ENCODE data around the gene TRAK1. TPM values are rescaled to one million over a fixed set of nuclear protein-coding genes. Genes with fewer than 3 reads are reported as not detected.

Gene TRAK1
- total RNA-seq, 1 donor from 2014 or later: 58.4 TPM

DNA sequence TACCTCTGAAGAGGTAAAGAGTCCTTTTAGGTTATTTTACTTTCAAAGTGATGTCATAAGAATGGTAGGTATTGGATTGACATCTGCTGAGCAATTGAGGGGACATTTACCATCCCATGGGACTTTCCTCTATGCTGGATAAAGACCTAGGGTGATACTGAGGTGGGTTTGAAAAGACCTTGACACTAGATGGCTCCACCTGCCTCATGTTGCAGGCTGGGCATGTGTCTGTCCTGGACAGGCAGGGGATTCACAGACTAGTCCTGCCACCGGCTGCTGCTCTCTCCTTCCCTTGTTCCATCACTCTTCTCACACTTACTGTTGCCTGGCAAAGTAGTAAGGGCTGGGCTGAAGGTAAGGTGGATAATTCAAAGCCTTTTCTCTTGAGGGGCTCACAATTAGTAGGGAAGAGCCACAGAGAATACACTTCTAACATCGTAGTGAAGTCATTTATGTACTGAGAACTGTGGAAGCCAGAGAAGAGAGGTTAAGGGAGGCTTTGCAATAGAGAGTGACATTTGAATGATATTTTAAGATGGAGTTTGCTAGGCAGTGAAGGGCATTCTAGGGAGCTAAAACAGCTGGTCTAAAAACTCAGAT is 27.7 kb downstream of the TRAK1 start:
- peak; percentile 82 for ATAC-seq (ENCODE audit: low read depth)
- TF ChIP-seq, protein P1, sequence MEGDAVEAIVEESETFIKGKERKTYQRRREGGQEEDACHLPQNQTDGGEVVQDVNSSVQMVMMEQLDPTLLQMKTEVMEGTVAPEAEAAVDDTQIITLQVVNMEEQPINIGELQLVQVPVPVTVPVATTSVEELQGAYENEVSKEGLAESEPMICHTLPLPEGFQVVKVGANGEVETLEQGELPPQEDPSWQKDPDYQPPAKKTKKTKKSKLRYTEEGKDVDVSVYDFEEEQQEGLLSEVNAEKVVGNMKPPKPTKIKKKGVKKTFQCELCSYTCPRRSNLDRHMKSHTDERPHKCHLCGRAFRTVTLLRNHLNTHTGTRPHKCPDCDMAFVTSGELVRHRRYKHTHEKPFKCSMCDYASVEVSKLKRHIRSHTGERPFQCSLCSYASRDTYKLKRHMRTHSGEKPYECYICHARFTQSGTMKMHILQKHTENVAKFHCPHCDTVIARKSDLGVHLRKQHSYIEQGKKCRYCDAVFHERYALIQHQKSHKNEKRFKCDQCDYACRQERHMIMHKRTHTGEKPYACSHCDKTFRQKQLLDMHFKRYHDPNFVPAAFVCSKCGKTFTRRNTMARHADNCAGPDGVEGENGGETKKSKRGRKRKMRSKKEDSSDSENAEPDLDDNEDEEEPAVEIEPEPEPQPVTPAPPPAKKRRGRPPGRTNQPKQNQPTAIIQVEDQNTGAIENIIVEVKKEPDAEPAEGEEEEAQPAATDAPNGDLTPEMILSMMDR (IDR thresholded peaks at IDR 0.05): no peak
- POLR2A ChIA-PET: no interaction called here
- Mint-ChIP-seq H3K9me3 (no peaks in the 10 kb centered on the region), H3K27ac (peak overlapping the region; percentile 4), H3K4me3 (no peak overlapping the region), H3K36me3 (ENCODE audit: low read depth) (peaks cover 27% of the 10 kb centered on the region), H3K27me3 (no peaks in the 10 kb centered on the region), H3K4me1 (peaks cover 92% of the 10 kb centered on the region)
- CTCF ChIA-PET: interaction anchor here (1.0 to 6.3 kb wide), 5 partner anchors 9 to 72 kb away, joined by 3 to 107 read pairs (median 4); no protein-coding TSS in a partner anchor
- DNase-seq: no peak
- intact Hi-C loops (cut with micrococcal nuclease): loop anchor here (1.0 to 5.0 kb wide), 3 partner anchors 72 to 324 kb away; no protein-coding TSS in a partner anchor

DNA sequence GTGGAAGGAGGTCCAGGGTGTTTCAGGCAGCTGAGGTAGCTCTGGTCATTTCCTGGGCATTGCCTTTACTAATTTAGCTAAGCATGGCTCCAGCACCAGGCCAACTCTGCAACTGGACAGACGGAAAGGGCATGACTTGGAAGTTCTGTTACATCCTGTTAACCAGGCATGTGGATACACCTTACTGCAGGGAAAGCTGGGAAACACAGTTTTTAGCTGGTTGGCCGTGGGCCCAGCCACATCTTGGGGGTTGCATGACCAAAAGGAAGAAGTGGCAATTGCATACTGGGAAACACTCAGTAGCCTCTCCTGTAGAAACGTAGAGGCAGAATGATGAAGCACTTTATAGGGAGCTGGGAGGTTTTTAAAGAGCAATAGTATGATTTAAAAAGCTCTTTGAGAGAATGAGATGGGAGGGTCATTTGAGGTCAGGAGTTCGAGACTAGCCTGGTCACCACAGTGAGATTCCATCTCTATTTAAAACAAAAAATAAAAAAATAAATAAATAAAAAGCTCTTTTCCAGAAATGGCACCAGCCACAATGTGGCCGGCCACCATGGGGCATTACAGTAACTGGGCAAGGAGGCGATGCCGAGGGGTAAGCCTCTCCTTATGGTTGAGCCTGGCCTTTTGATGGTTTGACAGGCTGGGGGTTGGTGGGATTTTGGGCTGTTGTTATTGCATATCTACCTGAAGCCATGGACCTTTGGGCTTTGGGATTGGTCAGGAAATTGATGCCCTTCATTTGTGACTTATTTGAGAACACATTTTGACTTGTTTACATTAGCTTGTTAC is 28.6 kb downstream of the TRAK1 start:
- ChIA-PET POLR2A (interaction anchor here (0.6 kb wide), 1 partner anchor 318 kb away, joined by 5 read pairs; no protein-coding TSS in a partner anchor), CTCF (interaction anchor here (0.6 to 6.3 kb wide), 7 partner anchors 8 to 93 kb away, joined by 3 to 107 read pairs (median 4); no protein-coding TSS in a partner anchor)
- Mint-ChIP-seq H3K27me3 (no peaks in the 10 kb centered on the region), H3K4me3 (no peak overlapping the region), H3K36me3 (ENCODE audit: low read depth) (peaks cover 31% of the 10 kb centered on the region), H3K9me3 (no peaks in the 10 kb centered on the region), H3K27ac (peak overlapping the region; percentile 62), H3K4me1 (peaks cover 92% of the 10 kb centered on the region)
- TF ChIP-seq, protein P1 (IDR thresholded peaks at IDR 0.05): no peak
- ATAC-seq (ENCODE audit: low read depth): no peak
- intact Hi-C loops (cut with micrococcal nuclease): loop anchor here (5.0 kb wide), 1 partner anchor 227 kb away; no protein-coding TSS in a partner anchor
- no peak for DNase-seq

DNA sequence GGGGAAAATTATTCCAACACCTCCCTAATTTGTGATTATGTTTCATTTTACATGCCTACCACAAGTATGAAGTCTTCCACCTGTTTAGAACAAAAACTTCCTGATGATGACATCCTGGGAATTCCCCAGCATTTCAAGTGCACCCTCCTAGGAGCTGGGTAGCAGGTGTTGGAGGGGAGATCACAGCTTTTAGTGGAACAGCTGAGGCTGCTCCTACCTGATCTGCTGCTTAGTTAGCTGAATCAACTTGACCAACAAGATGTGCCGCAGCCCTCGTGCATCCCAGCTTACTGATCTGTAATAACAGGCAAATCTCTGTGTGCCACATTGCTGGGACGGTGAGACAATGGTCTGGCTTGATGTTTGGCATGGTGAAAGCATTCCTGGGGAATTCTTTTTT is 29.7 kb downstream of the TRAK1 start:
- CTCF ChIA-PET: interaction anchor here (1.4 to 6.3 kb wide), 2 partner anchors 9 to 70 kb away, joined by 7 to 107 read pairs; no protein-coding TSS in a partner anchor
- Mint-ChIP-seq H3K36me3 (ENCODE audit: low read depth) (peaks cover 39% of the 10 kb centered on the region), H3K27me3 (no peaks in the 10 kb centered on the region), H3K9me3 (no peaks in the 10 kb centered on the region), H3K27ac (peak overlapping the region; percentile 9), H3K4me3 (peak overlapping the region; percentile 8), H3K4me1 (peaks cover 87% of the 10 kb centered on the region)
- TF ChIP-seq, protein P1 (IDR thresholded peaks at IDR 0.05): no peak
- intact Hi-C loops (cut with micrococcal nuclease): no loop called here
- ATAC-seq (ENCODE audit: low read depth): no peak
- no peak for DNase-seq
- POLR2A ChIA-PET: interaction anchor here (0.6 kb wide), 1 partner anchor 153 kb away, joined by 3 read pairs; no protein-coding TSS in a partner anchor

DNA sequence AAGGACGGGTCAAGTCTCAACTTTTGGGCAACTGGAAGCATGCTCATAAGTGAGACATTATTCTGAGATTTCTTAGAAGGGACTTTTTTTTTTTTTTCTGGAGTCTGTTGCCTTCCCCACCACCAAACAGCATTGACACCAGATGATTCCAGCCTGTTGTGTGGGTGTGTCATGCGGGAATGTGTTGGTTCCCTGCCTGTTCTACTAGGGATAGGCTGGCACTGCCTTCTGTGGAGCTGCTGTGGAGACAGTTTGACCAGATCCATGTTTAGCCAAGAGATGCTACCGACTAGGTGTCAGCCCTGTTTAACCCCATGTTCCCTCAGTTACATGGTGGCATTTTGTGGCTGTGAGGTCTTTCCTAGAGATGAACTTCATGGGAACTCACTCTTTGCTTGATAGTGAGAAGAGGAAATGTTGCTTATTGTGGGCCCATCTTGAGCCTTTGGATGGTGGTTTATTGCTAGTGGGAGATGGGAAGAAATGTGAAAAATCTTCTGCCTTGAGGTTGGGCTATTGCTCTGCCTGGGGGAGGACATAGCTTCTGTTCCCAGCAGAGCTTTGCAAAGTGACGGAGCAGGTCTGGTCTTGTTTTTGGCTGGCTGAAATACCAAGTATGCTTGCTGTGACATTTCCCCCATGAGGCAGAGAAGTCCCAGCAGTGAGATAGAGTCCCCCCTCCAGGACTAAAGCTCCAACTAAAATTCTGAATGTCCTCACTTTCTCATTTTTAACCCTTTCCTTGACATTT is 31.3 kb downstream of the TRAK1 start:
- ATAC-seq (ENCODE audit: low read depth): no peak
- H3K4me1 Mint-ChIP-seq: peaks cover 81% of the 10 kb centered on the region
- TF ChIP-seq, protein P1 (IDR thresholded peaks at IDR 0.05): no peak
- no peak for DNase-seq
- H3K27me3 Mint-ChIP-seq: no peaks in the 10 kb centered on the region
- intact Hi-C loops (cut with micrococcal nuclease): no loop called here
- H3K9me3 Mint-ChIP-seq: no peaks in the 10 kb centered on the region
- POLR2A ChIA-PET: no interaction called here
- CTCF ChIA-PET: interaction anchor here (6.3 kb wide), 1 partner anchor 69 kb away, joined by 107 read pairs; no protein-coding TSS in a partner anchor
- H3K4me3 Mint-ChIP-seq: no peak overlapping the region
- peaks cover 48% of the 10 kb centered on the region for H3K36me3 Mint-ChIP-seq (ENCODE audit: low read depth)
- peak overlapping the region; percentile 26 for H3K27ac Mint-ChIP-seq
